K562 treated with DMSO at 1 percent for 24 hours (cell line): ENCODE measurements around the gene WNT5A. TPM values are rescaled to one million over a fixed set of nuclear protein-coding genes. Genes with fewer than 3 reads are reported as not detected.

Experiments used
- total RNA-seq: library from RNA; unstranded; fragments of 300-600 nt; gene quantifications from 2 replicates; pipeline ENCODE4 v1.2.3, GENCODE V29; 2022; ENCODE audit warnings: low read depth; ENCODE audit not compliant: insufficient read depth

The WNT5A gene
- not detected in 2 replicates for total RNA-seq

GRCh38 chr3:55486857-55487380, at the start of gene WNT5A:
Gene WNT5A, minus strand, starts transcription at chr3:55487306. Its CDS starts 321 bp downstream, at chr3:55486985.

